Activated CD8-positive, alpha-beta memory T cell treated with anti-CD3 and anti-CD28 coated beads, Interleukin-2, amount 10 ng/mL, durations not matched to agents 7 days and 5 days (primary cell): ENCODE data around the gene ANXA1. TPM values are rescaled to one million over a fixed set of nuclear protein-coding genes. Genes with fewer than 3 reads are reported as not detected.
"Not testable (repeated sequence)": the region's sequence is repeated elsewhere in the genome, so short reads cannot be mapped to it uniquely, and the experiment has no call there.

Experiments used
- ATAC-seq: fragments of 150-1000 bp; cut with Tn5 transposase; one replicate; pipeline ENCODE4 v1.10.0; 2021; ENCODE audit warnings: moderate library complexity
- CTCF ChIA-PET: fragments of 350-600 bp; sonication (Branson Sonifier 250); formaldehyde crosslinking; loops from one replicate; lab custom pipeline; 2021; ENCODE audit warnings: antibody characterized with exemption; lab: Charles Lee
- DNase-seq: peaks from one replicate; pipeline ENCODE4 v3.0.0-alpha.2; 2020
- H3K27ac Mint-ChIP-seq: one replicate; pipeline ENCODE4 v1.8.0; 2021; ENCODE audit warnings: mild to moderate bottlenecking, mixed read lengths
- H3K27me3 Mint-ChIP-seq: one replicate; pipeline ENCODE4 v1.8.0; 2021; ENCODE audit warnings: mixed read lengths
- H3K36me3 Mint-ChIP-seq: one replicate; pipeline ENCODE4 v1.8.0; 2021; ENCODE audit warnings: mild to moderate bottlenecking, mixed read lengths
- H3K4me1 Mint-ChIP-seq: one replicate; pipeline ENCODE4 v1.8.0; 2021; ENCODE audit warnings: mixed read lengths
- H3K4me3 Mint-ChIP-seq: one replicate; pipeline ENCODE4 v1.8.0; 2021; ENCODE audit warnings: mild to moderate bottlenecking, moderate library complexity, mixed read lengths
- H3K9me3 Mint-ChIP-seq: one replicate; pipeline ENCODE4 v1.8.0; 2022; ENCODE audit warnings: low read depth, mixed read lengths
- total RNA-seq, 2 experiments: library from RNA; stranded (reverse); gene quantifications; one replicate each; pipeline ENCODE4 v1.2.3, GENCODE V29; 2021

ANXA1 gene
- total RNA-seq, 2 experiments from 2014 or later, result 135 to 177 TPM

- no peaks in the 10 kb centered on the region for H3K9me3 Mint-ChIP-seq
- no peaks in the 10 kb centered on the region for H3K36me3 Mint-ChIP-seq
- CTCF ChIA-PET, result interaction anchor here (1.0 to 8.5 kb wide), 3 partner anchors 45 to 88 kb away, joined by 3 to 70 read pairs (median 3); no protein-coding TSS in a partner anchor
- H3K4me1 Mint-ChIP-seq, result no peaks in the 10 kb centered on the region
- no peak overlapping the region for H3K4me3 Mint-ChIP-seq
- ATAC-seq (no peak), DNase-seq (no peak)
- H3K27ac Mint-ChIP-seq, result no peak overlapping the region
- H3K27me3 Mint-ChIP-seq, result no peaks in the 10 kb centered on the region
Measured at GRCh38 chr9:73178044-73178443, 26.4 kb downstream of the ANXA1 start.

- H3K4me1 Mint-ChIP-seq, result peaks cover 2% of the 10 kb centered on the region
- H3K4me3 Mint-ChIP-seq, result no peak overlapping the region
- DNase-seq (no peak), ATAC-seq (no peak)
- no peak overlapping the region for H3K27ac Mint-ChIP-seq
- H3K36me3 Mint-ChIP-seq, result no peaks in the 10 kb centered on the region
- CTCF ChIA-PET, result interaction anchor here (1.3 to 8.5 kb wide), 2 partner anchors 8 to 70 kb away, joined by 4 to 70 read pairs; no protein-coding TSS in a partner anchor
- H3K27me3 Mint-ChIP-seq, result no peaks in the 10 kb centered on the region
- H3K9me3 Mint-ChIP-seq, result no peaks in the 10 kb centered on the region
Measured at GRCh38 chr9:73179589-73179988, 27.9 kb downstream of the ANXA1 start.

GRCh38 chr9:73180403-73180802 lies 28.7 kb downstream of the ANXA1 start:
- no peaks in the 10 kb centered on the region for H3K36me3 Mint-ChIP-seq
- CTCF ChIA-PET, result interaction anchor here (1.2 to 8.5 kb wide), 3 partner anchors 9 to 71 kb away, joined by 3 to 70 read pairs (median 4); no protein-coding TSS in a partner anchor
- DNase-seq (no peak), ATAC-seq (no peak)
- H3K9me3 Mint-ChIP-seq, result no peaks in the 10 kb centered on the region
- H3K4me1 Mint-ChIP-seq, result peaks cover 2% of the 10 kb centered on the region
- H3K4me3 Mint-ChIP-seq, result no peak overlapping the region
- H3K27me3 Mint-ChIP-seq, result peaks cover 2% of the 10 kb centered on the region
- H3K27ac Mint-ChIP-seq, result no peak overlapping the region

GRCh38 chr9:73182928-73183327 lies 31.3 kb downstream of the ANXA1 start:
- Mint-ChIP-seq H3K36me3 (no peaks in the 10 kb centered on the region), H3K27me3 (peaks cover 20% of the 10 kb centered on the region), H3K4me1 (peaks cover 2% of the 10 kb centered on the region), H3K4me3 (no peak overlapping the region), H3K27ac (no peak overlapping the region), H3K9me3 (no peaks in the 10 kb centered on the region)
- DNase-seq, result no peak
- CTCF ChIA-PET, result interaction anchor here (1.0 to 8.5 kb wide), 5 partner anchors 10 to 77 kb away, joined by 4 to 70 read pairs (median 6); no protein-coding TSS in a partner anchor
- ATAC-seq, result no peak

- H3K4me1 Mint-ChIP-seq, result peaks cover 2% of the 10 kb centered on the region
- H3K9me3 Mint-ChIP-seq, result no peaks in the 10 kb centered on the region
- no peaks in the 10 kb centered on the region for H3K36me3 Mint-ChIP-seq
- CTCF ChIA-PET, result interaction anchor here (0.8 to 8.5 kb wide), 8 partner anchors 11 to 328 kb away, joined by 3 to 70 read pairs (median 6); no protein-coding TSS in a partner anchor
- no peak overlapping the region for H3K4me3 Mint-ChIP-seq
- ATAC-seq, result no peak
- no peak overlapping the region for H3K27ac Mint-ChIP-seq
- no peak for DNase-seq
- H3K27me3 Mint-ChIP-seq, result peaks cover 25% of the 10 kb centered on the region
Measured at GRCh38 chr9:73183428-73183827, 31.8 kb downstream of the ANXA1 start.

GRCh38 chr9:73183917-73184861 lies 32.5 kb downstream of the ANXA1 start:
- ATAC-seq (no peak), DNase-seq (no peak)
- peaks cover 26% of the 10 kb centered on the region for H3K27me3 Mint-ChIP-seq
- no peak overlapping the region for H3K4me3 Mint-ChIP-seq
- H3K4me1 Mint-ChIP-seq, result peaks cover 2% of the 10 kb centered on the region
- no peaks in the 10 kb centered on the region for H3K36me3 Mint-ChIP-seq
- CTCF ChIA-PET, result interaction anchor here (0.8 to 8.5 kb wide), 7 partner anchors 11 to 328 kb away, joined by 3 to 70 read pairs (median 5); no protein-coding TSS in a partner anchor
- H3K27ac Mint-ChIP-seq, result no peak overlapping the region
- H3K9me3 Mint-ChIP-seq, result no peaks in the 10 kb centered on the region

GRCh38 chr9:73191109-73191508 lies 39.4 kb downstream of the ANXA1 start:
- CTCF ChIA-PET, result interaction anchor here (0.5 kb wide), 1 partner anchor 10 kb away, joined by 5 read pairs; no protein-coding TSS in a partner anchor
- H3K36me3 Mint-ChIP-seq, H3K4me3 Mint-ChIP-seq, DNase-seq, H3K27ac Mint-ChIP-seq, H3K4me1 Mint-ChIP-seq, H3K9me3 Mint-ChIP-seq, ATAC-seq: not testable (repeated sequence)
- peaks cover 18% of the 10 kb centered on the region for H3K27me3 Mint-ChIP-seq

- Mint-ChIP-seq H3K4me3 (no peak overlapping the region), H3K27ac (no peak overlapping the region), H3K27me3 (peaks cover 3% of the 10 kb centered on the region), H3K36me3 (no peaks in the 10 kb centered on the region), H3K9me3 (no peaks in the 10 kb centered on the region), H3K4me1 (no peaks in the 10 kb centered on the region)
- no peak for DNase-seq
- CTCF ChIA-PET, result no interaction called here
- ATAC-seq, result no peak
Measured at GRCh38 chr9:73194284-73194683, 42.6 kb downstream of the ANXA1 start.

- DNase-seq, result no peak
- H3K4me1 Mint-ChIP-seq, result peaks cover 7% of the 10 kb centered on the region
Measured at GRCh38 chr9:73199448-73199847, 47.8 kb downstream of the ANXA1 start.

GRCh38 chr9:73199886-73200285 lies 48.2 kb downstream of the ANXA1 start:
- no peaks in the 10 kb centered on the region for H3K9me3 Mint-ChIP-seq
- CTCF ChIA-PET, result interaction anchor here (0.7 to 1.7 kb wide), 3 partner anchors 11 to 86 kb away, joined by 3 to 6 read pairs (median 4); no protein-coding TSS in a partner anchor
- no peak overlapping the region for H3K4me3 Mint-ChIP-seq
- ATAC-seq (no peak), DNase-seq (no peak)
- no peak overlapping the region for H3K27ac Mint-ChIP-seq
- H3K4me1 Mint-ChIP-seq, result peaks cover 7% of the 10 kb centered on the region
- peaks cover 5% of the 10 kb centered on the region for H3K27me3 Mint-ChIP-seq
- no peaks in the 10 kb centered on the region for H3K36me3 Mint-ChIP-seq

More at GRCh38 chr9:73199448-73199847, 47.8 kb downstream of the ANXA1 start:
- H3K4me3 Mint-ChIP-seq, result no peak overlapping the region
- H3K27ac Mint-ChIP-seq, result no peak overlapping the region
- H3K27me3 Mint-ChIP-seq, result peaks cover 5% of the 10 kb centered on the region
- no peaks in the 10 kb centered on the region for H3K36me3 Mint-ChIP-seq
- CTCF ChIA-PET, result interaction anchor here (0.7 to 1.7 kb wide), 2 partner anchors 11 to 85 kb away, joined by 3 to 6 read pairs; no protein-coding TSS in a partner anchor
- H3K9me3 Mint-ChIP-seq, result no peaks in the 10 kb centered on the region
- no peak for ATAC-seq

GRCh38 chr9:73200694-73201452 lies 49.2 kb downstream of the ANXA1 start:
- CTCF ChIA-PET, result interaction anchor here (0.6 to 1.9 kb wide), 11 partner anchors 9 to 1627 kb away, joined by 3 to 5 read pairs (median 3); no protein-coding TSS in a partner anchor
- no peaks in the 10 kb centered on the region for H3K9me3 Mint-ChIP-seq
- no peak overlapping the region for H3K27ac Mint-ChIP-seq
- DNase-seq, result no peak
- peaks cover 5% of the 10 kb centered on the region for H3K27me3 Mint-ChIP-seq
- H3K4me3 Mint-ChIP-seq, result no peak overlapping the region
- peak; percentile 55 for ATAC-seq
- peaks cover 7% of the 10 kb centered on the region for H3K4me1 Mint-ChIP-seq
- H3K36me3 Mint-ChIP-seq, result no peaks in the 10 kb centered on the region

GRCh38 chr9:73202980-73203379 lies 51.3 kb downstream of the ANXA1 start:
- Mint-ChIP-seq H3K27ac (no peak overlapping the region), H3K27me3 (peaks cover 8% of the 10 kb centered on the region), H3K4me3 (no peak overlapping the region), H3K9me3 (no peaks in the 10 kb centered on the region), H3K4me1 (peaks cover 7% of the 10 kb centered on the region), H3K36me3 (no peaks in the 10 kb centered on the region)
- CTCF ChIA-PET, result interaction anchor here (1.0 kb wide), 1 partner anchor 96 kb away, joined by 3 read pairs; no protein-coding TSS in a partner anchor
- DNase-seq (no peak), ATAC-seq (no peak)

GRCh38 chr9:73204936-73205335 lies 53.3 kb downstream of the ANXA1 start:
- no peak for ATAC-seq

More at GRCh38 chr9:73204936-73205335, 53.3 kb downstream of the ANXA1 start:
- Mint-ChIP-seq H3K27me3 (peaks cover 7% of the 10 kb centered on the region), H3K27ac (no peak overlapping the region), H3K4me1 (peaks cover 7% of the 10 kb centered on the region), H3K9me3 (no peaks in the 10 kb centered on the region), H3K36me3 (no peaks in the 10 kb centered on the region), H3K4me3 (no peak overlapping the region)
- no peak for DNase-seq
- CTCF ChIA-PET, result no interaction called here
